Trophoblast cell (in vitro differentiated cells and primary cell): ENCODE data around the gene TMEM41B.

Experiments used
- DNase-seq, 2 donors: peaks; one replicate each; pipeline ENCODE4 v3.0.0-alpha.2; 2016
- H2AFZ ChIP-seq: 2 replicates; pipeline ENCODE4 v1.6.1; 2013; ENCODE audit warnings: low read length, moderate library complexity, mild to moderate bottlenecking; ENCODE audit not compliant: insufficient read depth, poor library complexity
- H2AK5ac ChIP-seq: 2 replicates; pipeline ENCODE4 v1.6.1; 2013; ENCODE audit warnings: mild to moderate bottlenecking, low read length
- H2BK120ac ChIP-seq: 2 replicates; pipeline ENCODE4 v1.6.1; 2013; ENCODE audit warnings: low read length, mild to moderate bottlenecking, moderate library complexity; ENCODE audit not compliant: insufficient read depth, poor library complexity
- H2BK12ac ChIP-seq: 2 replicates; pipeline ENCODE4 v1.6.1; 2013; ENCODE audit warnings: mild to moderate bottlenecking, low read length, moderate library complexity
- H2BK5ac ChIP-seq: 2 replicates; pipeline ENCODE4 v1.6.1; 2013; ENCODE audit warnings: low read length, low read depth, moderate library complexity, mild to moderate bottlenecking; ENCODE audit not compliant: poor library complexity
- H3K14ac ChIP-seq: 2 replicates; pipeline ENCODE4 v1.6.1; 2013; ENCODE audit warnings: mild to moderate bottlenecking, low read length
- H3K18ac ChIP-seq: 2 replicates; pipeline ENCODE4 v1.6.1; 2013; ENCODE audit warnings: mild to moderate bottlenecking, low read length
- H3K23ac ChIP-seq: 2 replicates; pipeline ENCODE4 v1.6.1; 2013; ENCODE audit warnings: low read length
- H3K27ac ChIP-seq: 2 replicates; pipeline ENCODE4 v1.5.1; 2013; ENCODE audit warnings: low read depth, mild to moderate bottlenecking, inconsistent platforms, low read length, moderate library complexity
- H3K27me3 ChIP-seq: 2 replicates; pipeline ENCODE4 v1.6.1; 2013; ENCODE audit warnings: inconsistent platforms, mild to moderate bottlenecking, low read length, moderate library complexity; ENCODE audit not compliant: insufficient read depth
- H3K36me3 ChIP-seq, 2 experiments: 1 replicate in 1 of 2; 2 replicates in 1 of 2; pipeline ENCODE4 v1.6.1; 2013; ENCODE audit warnings: low read length in 2 of 2, mild to moderate bottlenecking in 2 of 2, moderate library complexity in 1 of 2; ENCODE audit not compliant: insufficient read depth in 2 of 2, control insufficient read depth in 1 of 2
- H3K4ac ChIP-seq: 2 replicates; pipeline ENCODE4 v1.6.1; 2013; ENCODE audit warnings: low read depth, mild to moderate bottlenecking, low read length, moderate library complexity
- H3K4me1 ChIP-seq, 2 experiments: 1 replicate in 1 of 2; 2 replicates in 1 of 2; pipeline ENCODE4 v1.6.1; 2013; ENCODE audit warnings: low read length in 2 of 2, mild to moderate bottlenecking in 2 of 2, moderate library complexity in 1 of 2; ENCODE audit not compliant: insufficient read depth in 2 of 2, control insufficient read depth in 1 of 2
- H3K4me2 ChIP-seq: 2 replicates; pipeline ENCODE4 v1.6.1; 2013; ENCODE audit warnings: inconsistent platforms, mild to moderate bottlenecking, low read length, moderate library complexity
- H3K4me3 ChIP-seq: 2 replicates; pipeline ENCODE4 v1.5.1; 2013; ENCODE audit warnings: mild to moderate bottlenecking, low read depth, low read length, inconsistent platforms
- H3K79me1 ChIP-seq: one replicate; pipeline ENCODE4 v1.6.1; 2013; ENCODE audit warnings: low read length
- H3K79me2 ChIP-seq: 2 replicates; pipeline ENCODE4 v1.6.1; 2013; ENCODE audit warnings: low read length, mild to moderate bottlenecking; ENCODE audit not compliant: control insufficient read depth, insufficient read depth, poor library complexity
- H3K9ac ChIP-seq: 2 replicates; pipeline ENCODE4 v1.6.1; 2013; ENCODE audit warnings: mild to moderate bottlenecking, low read length
- H3K9me3 ChIP-seq: 2 replicates; pipeline ENCODE4 v1.6.1; 2013; ENCODE audit warnings: low read depth, mild to moderate bottlenecking, control low read depth, inconsistent platforms, low read length; ENCODE audit not compliant: insufficient read depth
- H4K12ac ChIP-seq: 2 replicates; pipeline ENCODE4 v1.6.1; 2013; ENCODE audit warnings: low read depth, mild to moderate bottlenecking, low read length, moderate library complexity
- H4K8ac ChIP-seq: 2 replicates; pipeline ENCODE4 v1.6.1; 2013; ENCODE audit warnings: low read depth, mild to moderate bottlenecking, low read length, moderate library complexity
- H4K91ac ChIP-seq: one replicate; pipeline ENCODE4 v1.6.1; 2013; ENCODE audit warnings: low read depth, mild to moderate bottlenecking, low read length, moderate library complexity
- WGBS: extraction: QIAGEN DNeasy Blood & Tissue Kit; methylation state at CpG from one replicate; pipeline ENCODE4 v1.1.7; 2013; ENCODE audit warnings: missing lambda C conversion rate; ENCODE audit not compliant: insufficient read length, insufficient coverage; ENCODE audit errors: extremely low coverage; 5-methylcytosine and 5-hydroxymethylcytosine counted together

TMEM41B gene

GRCh38 chr11:9341638-9342178 is 27.3 kb upstream of the TMEM41B start:
- Histone ChIP-seq H2AK5ac (no peak overlapping the region), H3K27me3 (no peaks in the 10 kb centered on the region), H3K27ac (no peak overlapping the region), H4K12ac (no peak overlapping the region), H2BK12ac (no peak overlapping the region), H4K91ac (no peak overlapping the region), H3K4me3 (no peak overlapping the region), H2AFZ (no peak overlapping the region), H2BK5ac (no peak overlapping the region), H3K14ac (no peak overlapping the region), H3K4me1 (no peaks in the 10 kb centered on the region), H3K23ac (no peak overlapping the region), H3K4me2 (no peak overlapping the region), H3K79me1 (no peaks in the 10 kb centered on the region), H3K36me3 (no peaks in the 10 kb centered on the region), H3K18ac (no peak overlapping the region), H3K4ac (no peak overlapping the region), H3K9ac (no peak overlapping the region), H2BK120ac (no peak overlapping the region), H4K8ac (no peak overlapping the region), H3K79me2 (no peaks in the 10 kb centered on the region), H3K9me3 (no peaks in the 10 kb centered on the region)
- WGBS = no CpG with 5 or more reads among the region's 5 CpGs
- DNase-seq = no peak

GRCh38 chr11:9332655-9333054 is 18.3 kb upstream of the TMEM41B start:
- H3K9ac ChIP-seq = no peak overlapping the region
- no peak overlapping the region for H3K4me2 ChIP-seq
- no peak overlapping the region for H4K91ac ChIP-seq
- no peak overlapping the region for H2AFZ ChIP-seq
- H2BK5ac ChIP-seq = no peak overlapping the region
- no peak overlapping the region for H2BK120ac ChIP-seq
- H3K23ac ChIP-seq = no peak overlapping the region
- no peak overlapping the region for H4K12ac ChIP-seq
- WGBS = no CpG with 5 or more reads among the region's 5 CpGs
- H3K36me3 ChIP-seq = no peaks in the 10 kb centered on the region
- peak; percentile 48 to 80 for DNase-seq
- H3K79me2 ChIP-seq = no peaks in the 10 kb centered on the region
- no peak overlapping the region for H3K4ac ChIP-seq
- H3K18ac ChIP-seq = no peak overlapping the region
- no peak overlapping the region for H2BK12ac ChIP-seq
- no peaks in the 10 kb centered on the region for H3K27me3 ChIP-seq
- H3K14ac ChIP-seq = no peak overlapping the region
- H3K27ac ChIP-seq = no peak overlapping the region
- no peak overlapping the region for H2AK5ac ChIP-seq
- no peaks in the 10 kb centered on the region for H3K9me3 ChIP-seq
- H3K4me1 ChIP-seq = peaks cover 3 to 4% of the 10 kb centered on the region in 2 experiments
- no peak overlapping the region for H4K8ac ChIP-seq
- no peaks in the 10 kb centered on the region for H3K79me1 ChIP-seq
- no peak overlapping the region for H3K4me3 ChIP-seq

GRCh38 chr11:9330387-9331384 is 16.3 kb upstream of the TMEM41B start:
- Histone ChIP-seq H3K27me3 (no peaks in the 10 kb centered on the region), H2BK5ac (no peak overlapping the region), H4K8ac (no peak overlapping the region), H3K9me3 (no peaks in the 10 kb centered on the region), H2BK12ac (no peak overlapping the region), H4K91ac (no peak overlapping the region), H2AK5ac (no peak overlapping the region), H3K9ac (no peak overlapping the region), H4K12ac (no peak overlapping the region), H3K14ac (no peak overlapping the region), H3K4ac (no peak overlapping the region), H3K18ac (no peak overlapping the region), H2AFZ (no peak overlapping the region), H3K79me1 (no peaks in the 10 kb centered on the region), H3K4me2 (no peak overlapping the region), H3K23ac (no peak overlapping the region), H3K79me2 (no peaks in the 10 kb centered on the region), H3K4me3 (no peak overlapping the region), H3K36me3 (no peaks in the 10 kb centered on the region), H2BK120ac (no peak overlapping the region), H3K27ac (no peak overlapping the region), H3K4me1 (peaks cover 3 to 4% of the 10 kb centered on the region in 2 experiments)
- no CpG with 5 or more reads among the region's 10 CpGs for WGBS
- DNase-seq = peak; percentile 18 to 71

GRCh38 chr11:9320047-9320446 is 5.7 kb upstream of the TMEM41B start:
- Histone ChIP-seq H3K4me3 (no peak overlapping the region), H3K4me1 (peaks cover 8 to 9% of the 10 kb centered on the region in 2 experiments), H2BK12ac (no peak overlapping the region), H2AK5ac (no peak overlapping the region), H4K8ac (no peak overlapping the region), H3K36me3 (no peaks in the 10 kb centered on the region), H3K23ac (no peak overlapping the region), H3K27me3 (no peaks in the 10 kb centered on the region), H3K9ac (no peak overlapping the region), H3K79me1 (peaks cover 3% of the 10 kb centered on the region), H3K9me3 (no peaks in the 10 kb centered on the region), H2BK120ac (peak overlapping the region; percentile 20), H3K18ac (no peak overlapping the region), H2BK5ac (no peak overlapping the region), H3K14ac (no peak overlapping the region), H3K4me2 (no peak overlapping the region), H3K4ac (no peak overlapping the region), H4K91ac (no peak overlapping the region), H3K27ac (no peak overlapping the region), H4K12ac (no peak overlapping the region), H3K79me2 (peaks cover under 1% of the 10 kb centered on the region), H2AFZ (no peak overlapping the region)
- WGBS = no CpG with 5 or more reads among the region's 3 CpGs
- peak; percentile 27 to 65 for DNase-seq
